NK-92 treated with Interleukin-12 subunit alpha and Interleukin-12 subunit beta, amount 100 ng/mL, for 24 hours (cell line): ENCODE data around the gene SAYSD1.
"Not testable (repeated sequence)": the region's sequence is repeated elsewhere in the genome, so short reads cannot be mapped to it uniquely, and the experiment has no call there.

Experiments
- DNase-seq: peaks from one replicate; lab custom pipeline; 2025; lab: John Stamatoyannopoulos, UW

The SAYSD1 gene

GRCh38 chr6:39114704-39115599, at the start of gene SAYSD1:
Gene SAYSD1, minus strand, starts transcription at chr6:39115186. Its CDS starts 97 bp downstream, at chr6:39115089.
- peak; percentile 95 for DNase-seq

- DNase-seq = no peak
Measured at GRCh38 chr6:39157511-39157910, 42.5 kb upstream of the SAYSD1 start.

GRCh38 chr6:39156801-39157200, 41.8 kb upstream of the SAYSD1 start:
- no peak for DNase-seq

GRCh38 chr6:39154705-39155104, 39.7 kb upstream of the SAYSD1 start:
- DNase-seq = no peak

DNA sequence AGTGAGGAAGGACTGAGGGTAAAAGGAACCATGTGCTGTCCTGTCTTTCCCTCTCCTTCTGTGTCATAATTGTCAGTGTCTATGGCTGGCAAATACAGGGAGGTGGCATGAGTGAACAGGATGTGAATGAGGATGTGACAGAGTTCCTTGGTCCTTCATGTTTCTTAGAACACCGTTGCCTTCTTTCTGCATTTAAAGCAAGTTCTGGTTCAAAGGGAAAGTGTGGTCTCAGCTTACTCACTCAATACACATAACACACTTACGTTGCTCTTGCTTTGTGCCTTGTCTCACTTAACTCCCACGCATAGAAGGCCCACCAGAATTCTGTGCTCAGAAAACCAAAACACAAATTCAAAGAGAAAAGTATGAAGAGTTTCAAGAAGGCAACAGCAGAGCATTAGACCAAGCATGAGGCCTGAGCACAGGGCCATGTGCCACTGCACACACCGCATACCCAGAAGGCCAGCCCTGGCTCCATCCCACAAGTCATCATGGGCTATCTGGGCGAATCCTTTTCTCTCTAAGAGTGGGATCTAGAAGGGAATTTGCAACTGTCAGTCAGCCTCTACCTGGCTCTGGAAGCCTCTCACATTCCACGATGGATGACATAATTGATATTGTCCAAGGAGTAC, 38.9 kb upstream of the SAYSD1 start:
- DNase-seq = no peak

DNA sequence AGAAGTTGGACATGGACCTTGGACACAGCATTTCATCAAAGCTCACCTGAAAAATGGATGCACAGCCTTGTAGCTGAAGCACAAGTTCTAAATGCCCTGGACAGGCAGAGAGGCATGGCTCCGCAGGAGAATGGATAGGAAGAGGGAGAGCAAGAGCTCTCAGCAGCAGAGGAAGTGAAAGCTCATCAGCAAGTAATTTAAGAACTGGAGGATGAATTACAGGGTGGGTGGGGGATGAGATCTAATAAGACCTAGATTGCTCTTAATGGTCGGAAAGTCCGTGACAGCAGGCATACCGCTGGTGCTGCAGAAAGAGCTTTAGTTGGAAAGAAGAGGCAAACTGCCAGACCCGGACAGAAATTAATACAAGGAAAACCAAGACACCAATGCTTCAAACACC, 37.3 kb upstream of the SAYSD1 start:
- DNase-seq = no peak

GRCh38 chr6:39151211-39151610, 36.2 kb upstream of the SAYSD1 start:
- DNase-seq = no peak

GRCh38 chr6:39144481-39145173, 29.6 kb upstream of the SAYSD1 start:
- no peak for DNase-seq

- DNase-seq = no peak
Measured at GRCh38 chr6:39143238-39143930, 28.4 kb upstream of the SAYSD1 start.

- DNase-seq = no peak
Measured at GRCh38 chr6:39140556-39141167, 25.7 kb upstream of the SAYSD1 start.

- peak; percentile 9 for DNase-seq
Measured at GRCh38 chr6:39137245-39137644, 22.3 kb upstream of the SAYSD1 start.

DNA sequence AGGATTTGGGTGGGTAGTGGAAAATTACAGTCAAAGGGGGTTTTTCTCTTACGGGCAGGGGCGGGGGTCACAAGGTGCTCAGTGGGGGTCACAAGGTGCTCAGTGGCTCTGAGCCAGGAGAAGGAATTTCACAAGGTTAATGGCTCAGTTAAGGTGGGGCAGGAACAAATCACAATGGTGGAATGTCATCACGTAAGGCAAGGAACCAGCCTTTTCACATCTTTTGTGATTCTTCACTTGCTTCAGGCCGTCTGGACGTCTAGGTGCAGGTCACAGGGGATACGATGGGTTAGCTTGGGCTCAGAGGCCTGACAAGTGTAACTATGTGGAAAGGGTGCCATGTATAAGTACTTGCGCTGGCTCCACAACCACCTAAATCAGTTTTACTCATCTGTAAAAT, 21.2 kb upstream of the SAYSD1 start:
- DNase-seq = not testable (repeated sequence)

- DNase-seq = not testable (repeated sequence)
Measured at GRCh38 chr6:39134761-39135160, 19.8 kb upstream of the SAYSD1 start.

GRCh38 chr6:39130691-39131090, 15.7 kb upstream of the SAYSD1 start:
- DNase-seq = no peak

DNA sequence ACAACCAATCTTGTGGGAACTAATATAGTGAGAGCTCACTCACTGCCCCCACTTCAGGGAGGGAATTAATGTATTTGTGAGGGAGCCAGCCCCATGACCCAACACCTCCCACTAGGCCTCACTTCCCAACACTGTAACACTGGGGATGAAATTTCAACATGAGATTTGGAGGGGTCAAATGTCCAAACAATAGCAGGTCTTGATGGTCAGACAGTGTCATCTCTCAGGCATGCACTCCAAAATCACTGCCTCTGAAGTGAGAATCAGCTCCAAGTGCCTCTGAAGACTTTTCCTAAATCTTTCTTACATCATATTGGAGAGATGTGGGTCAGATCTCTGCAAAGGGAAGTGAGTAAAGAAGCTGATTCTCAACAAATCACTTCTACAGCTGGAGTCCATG, 13.8 kb upstream of the SAYSD1 start:
- no peak for DNase-seq

DNA sequence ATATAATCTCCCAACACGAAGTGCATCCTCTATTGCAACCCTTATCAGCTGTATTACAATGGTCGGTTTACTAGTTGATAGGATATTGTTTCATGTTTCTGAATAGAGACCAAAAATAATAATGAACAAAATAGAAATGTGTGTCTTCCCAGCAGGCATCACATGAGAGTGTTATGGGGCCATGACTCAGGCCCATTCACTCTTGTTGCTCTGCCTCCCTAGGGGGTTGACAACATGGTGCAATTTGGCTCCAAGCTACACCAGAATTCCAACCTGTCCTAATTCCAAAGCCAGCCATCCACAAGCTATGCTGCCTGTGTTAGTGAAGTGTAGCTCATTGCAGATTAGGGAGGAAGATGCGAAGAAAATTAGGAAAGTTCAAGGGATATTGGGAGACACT, 13.1 kb upstream of the SAYSD1 start:
- no peak for DNase-seq

- no peak for DNase-seq
Measured at GRCh38 chr6:39124114-39124513, 9.1 kb upstream of the SAYSD1 start.

DNA sequence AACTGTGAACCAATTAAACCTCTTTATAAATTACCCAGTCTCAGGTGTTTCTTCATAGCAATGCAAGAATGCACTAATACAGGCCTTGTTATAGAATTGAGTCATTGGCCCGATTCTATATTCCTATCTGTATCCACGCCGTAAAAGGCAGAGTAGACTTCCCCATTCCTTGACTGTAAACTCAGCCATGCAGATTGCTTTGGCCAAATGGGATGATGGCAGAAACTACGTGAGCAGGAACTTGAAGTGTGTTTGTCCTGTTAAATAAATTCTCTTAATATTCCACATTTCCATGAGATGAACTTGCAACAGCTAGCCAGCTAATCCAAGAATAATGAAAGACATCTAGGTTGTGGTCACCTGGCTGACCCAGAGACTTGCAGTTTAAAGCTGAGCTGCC, 3.9 kb upstream of the SAYSD1 start:
- no peak for DNase-seq

- DNase-seq = no peak
Measured at GRCh38 chr6:39114388-39114703, 640 bp downstream of the SAYSD1 start.

DNA sequence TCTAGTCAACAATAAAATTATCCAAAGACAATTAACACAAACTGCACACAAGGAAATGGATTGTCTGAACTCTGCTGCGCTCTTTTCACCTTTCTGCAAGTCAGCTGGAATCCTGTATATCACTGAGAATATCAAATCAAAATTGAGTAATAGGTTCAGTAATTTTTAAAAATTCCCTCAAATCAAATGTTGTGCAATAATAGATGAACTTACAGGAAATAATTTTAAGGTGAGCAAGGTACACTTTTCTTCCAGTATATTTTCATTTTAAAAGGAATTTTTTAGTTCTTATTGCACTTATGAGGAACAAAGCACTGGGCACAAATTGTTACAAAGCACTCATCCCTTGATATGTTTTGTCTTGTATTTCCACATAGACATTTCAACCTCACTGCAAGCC, 1.2 kb downstream of the SAYSD1 start:
- no peak for DNase-seq

DNA sequence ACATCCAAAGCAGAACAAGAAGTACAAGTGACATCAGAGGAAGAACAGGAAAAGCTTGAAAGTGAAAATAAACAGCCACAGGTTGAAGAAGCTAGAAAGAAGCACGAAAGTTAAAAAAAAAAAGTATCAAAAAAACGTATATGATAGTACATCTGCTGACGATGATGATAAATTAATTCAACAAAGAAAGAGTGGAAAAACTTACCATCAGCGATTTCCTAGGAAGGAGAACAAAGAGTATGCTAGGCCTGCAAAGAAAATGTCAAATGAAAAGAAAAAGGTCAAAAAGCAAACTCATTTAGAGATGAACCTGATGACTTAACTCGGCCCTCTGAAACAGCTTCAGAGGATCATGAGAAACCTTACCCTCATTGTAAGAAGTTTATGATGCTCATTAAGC, 3.7 kb downstream of the SAYSD1 start:
- DNase-seq = no peak
